ENCODE measurements around the gene TMEM145.

GRCh38 chr19:42335374-42335936 is 22.3 kb downstream of the TMEM145 start:
- TF ChIP-seq CTCF (IDR thresholded peaks at IDR 0.05 in 4 of 5, conservative IDR thresholded peaks at IDR 0.05 in 1 of 5) (no peak), POLR2A (IDR thresholded peaks at IDR 0.05) (no peak)
